Chondrocyte (in vitro differentiated cells): ENCODE data around the gene MEF2D. TPM values are rescaled to one million over a fixed set of nuclear protein-coding genes. Genes with fewer than 3 reads are reported as not detected.
A peak's percentile ranks its signal among the peaks of the same experiment; 100 is the strongest.

ENCODE experiments used
- DNase-seq: peaks from one replicate; pipeline ENCODE4 v3.0.0; 2021; ENCODE audit warnings: mixed read lengths, low spot score
- H3K27ac Mint-ChIP-seq: one replicate; pipeline ENCODE4 v1.8.0; 2021; ENCODE audit warnings: mild to moderate bottlenecking, moderate library complexity, mixed read lengths; ENCODE audit not compliant: unreplicated experiment
- H3K27me3 Mint-ChIP-seq: 2 replicates; pipeline ENCODE4 v1.8.0; 2021; ENCODE audit warnings: low read depth, mixed read lengths
- H3K36me3 Mint-ChIP-seq: 2 replicates; pipeline ENCODE4 v1.8.0; 2021; ENCODE audit warnings: low read depth, mixed read lengths
- H3K4me1 Mint-ChIP-seq: 2 replicates; pipeline ENCODE4 v1.8.0; 2021; ENCODE audit warnings: low read depth, mild to moderate bottlenecking, mixed read lengths
- H3K4me3 Mint-ChIP-seq: one replicate; pipeline ENCODE4 v1.8.0; 2021; ENCODE audit warnings: mild to moderate bottlenecking, moderate library complexity, mixed read lengths; ENCODE audit not compliant: unreplicated experiment
- H3K9me3 Mint-ChIP-seq: 2 replicates; pipeline ENCODE4 v1.8.0; 2021; ENCODE audit warnings: low read depth, mixed read lengths
- CTCF ChIP-seq: fragments of 200-600 bp; sonication (generic); IDR thresholded peaks from 2 replicates; pipeline ENCODE4 v1.5.0; 2021; ENCODE audit warnings: antibody characterized with exemption, mild to moderate bottlenecking, moderate library complexity
- total RNA-seq: library from RNA; stranded (reverse); gene quantifications from 3 replicates; pipeline ENCODE4 v1.2.1, GENCODE V29; 2021

Gene MEF2D
- total RNA-seq, 1 donor from 2014 or later: 62.0 TPM

GRCh38 chr1:156452907-156453306 lies 47.7 kb downstream of the MEF2D start:
- no peak for TF ChIP-seq CTCF
- H3K9me3 Mint-ChIP-seq: no peaks in the 10 kb centered on the region
- peaks cover 18% of the 10 kb centered on the region for H3K4me1 Mint-ChIP-seq
- H3K27me3 Mint-ChIP-seq: peaks cover 21% of the 10 kb centered on the region
- no peak overlapping the region for H3K27ac Mint-ChIP-seq
- H3K36me3 Mint-ChIP-seq: peaks cover 5% of the 10 kb centered on the region
- H3K4me3 Mint-ChIP-seq: no peak overlapping the region
- DNase-seq: no peak

GRCh38 chr1:156451505-156452160 lies 48.9 kb downstream of the MEF2D start:
- Mint-ChIP-seq H3K36me3 (peaks cover 5% of the 10 kb centered on the region), H3K27ac (no peak overlapping the region), H3K4me3 (no peak overlapping the region), H3K27me3 (peaks cover 23% of the 10 kb centered on the region), H3K4me1 (peaks cover 5% of the 10 kb centered on the region), H3K9me3 (no peaks in the 10 kb centered on the region)
- DNase-seq: no peak
- TF ChIP-seq CTCF: peak; percentile 23

- no peak for TF ChIP-seq CTCF
- H3K4me1 Mint-ChIP-seq: peaks cover 5% of the 10 kb centered on the region
- H3K27ac Mint-ChIP-seq: peak overlapping the region; percentile 74
- peaks cover 38% of the 10 kb centered on the region for H3K27me3 Mint-ChIP-seq
- H3K36me3 Mint-ChIP-seq: peaks cover 5% of the 10 kb centered on the region
- H3K4me3 Mint-ChIP-seq: no peak overlapping the region
- no peak for DNase-seq
- H3K9me3 Mint-ChIP-seq: no peaks in the 10 kb centered on the region
Measured at GRCh38 chr1:156448134-156448967, 52.2 kb downstream of the MEF2D start.

GRCh38 chr1:156445789-156446263 lies 54.7 kb downstream of the MEF2D start:
- peaks cover 53% of the 10 kb centered on the region for H3K27me3 Mint-ChIP-seq
- H3K36me3 Mint-ChIP-seq: peaks cover 5% of the 10 kb centered on the region
- no peak for DNase-seq
- peaks cover 5% of the 10 kb centered on the region for H3K4me1 Mint-ChIP-seq
- peak overlapping the region; percentile 44 for H3K4me3 Mint-ChIP-seq
- TF ChIP-seq CTCF: peak; percentile 94
- no peak overlapping the region for H3K27ac Mint-ChIP-seq
- no peaks in the 10 kb centered on the region for H3K9me3 Mint-ChIP-seq

GRCh38 chr1:156444407-156445001 lies 56.1 kb downstream of the MEF2D start:
- no peak overlapping the region for H3K4me3 Mint-ChIP-seq
- peak; percentile 81 for TF ChIP-seq CTCF
- H3K36me3 Mint-ChIP-seq: peaks cover 5% of the 10 kb centered on the region
- peaks cover 5% of the 10 kb centered on the region for H3K4me1 Mint-ChIP-seq
- H3K9me3 Mint-ChIP-seq: no peaks in the 10 kb centered on the region
- no peak overlapping the region for H3K27ac Mint-ChIP-seq
- DNase-seq: no peak
- H3K27me3 Mint-ChIP-seq: peaks cover 64% of the 10 kb centered on the region
